Small intestine (tissue), 7 donors: ENCODE measurements around the gene IPO11. TPM values are rescaled to one million over a fixed set of nuclear protein-coding genes. Genes with fewer than 3 reads are reported as not detected.

Source experiments
- DNase-seq, 2 donors: peaks; one replicate each; pipeline versions ENCODE4 v3.0.0 to v3.0.0-alpha.2; 2013
- FAIRE-seq: peaks from 2 replicates; lab custom pipeline; 2012; peaks lifted over from hg19 to GRCh38; lab: Jason Lieb, UNC
- H3K27ac ChIP-seq, 3 donors: one replicate each; pipeline ENCODE4 v1.5.1; 2013; ENCODE audit warnings: low read length in 2 of 3, mild to moderate bottlenecking in 2 of 3, control low read depth in 1 of 3, inconsistent platforms in 1 of 3, low read depth in 1 of 3, moderate library complexity in 1 of 3
- H3K27me3 ChIP-seq, 3 donors: one replicate each; pipeline ENCODE4 v1.6.1; 2013; ENCODE audit warnings: low read length in 3 of 3, inconsistent platforms in 1 of 3; ENCODE audit not compliant: control insufficient read depth in 3 of 3, insufficient read depth in 3 of 3
- H3K36me3 ChIP-seq, 3 donors: one replicate each; pipeline ENCODE4 v1.6.1; 2013; ENCODE audit warnings: low read length in 3 of 3, inconsistent platforms in 1 of 3, low read depth in 1 of 3, mild to moderate bottlenecking in 1 of 3, moderate library complexity in 1 of 3; ENCODE audit not compliant: control insufficient read depth in 3 of 3, insufficient read depth in 2 of 3
- H3K4me1 ChIP-seq, 3 donors: one replicate each; pipeline ENCODE4 v1.6.1; 2013; ENCODE audit warnings: low read length in 2 of 3, inconsistent platforms in 1 of 3, low read depth in 1 of 3, mild to moderate bottlenecking in 1 of 3, moderate library complexity in 1 of 3; ENCODE audit not compliant: control insufficient read depth in 3 of 3, insufficient read depth in 2 of 3
- H3K4me3 ChIP-seq, 3 donors: one replicate each; pipeline ENCODE4 v1.5.1; 2013; ENCODE audit warnings: low read length in 3 of 3, control low read depth in 1 of 3, inconsistent platforms in 1 of 3, low read depth in 1 of 3, mild to moderate bottlenecking in 1 of 3, moderate library complexity in 1 of 3
- H3K9me3 ChIP-seq, 2 donors: one replicate each; pipeline ENCODE4 v1.6.1; 2013; ENCODE audit warnings: low read depth in 1 of 2, low read length in 1 of 2; ENCODE audit not compliant: control insufficient read depth in 2 of 2, insufficient read depth in 1 of 2
- WGBS, 3 donors: extraction: QIAGEN DNeasy Blood & Tissue Kit; methylation state at CpG; one replicate each; pipeline ENCODE4 v1.1.7; 2013; 5-methylcytosine and 5-hydroxymethylcytosine counted together
- polyA plus RNA-seq, 4 donors: library from polyadenylated mRNA; stranded (reverse) in 3 of 4; unstranded in 1 of 4; fragments of 200-250 nt in 3 of 4; fragments of 120-200 nt in 1 of 4; gene quantifications; one replicate each; pipeline versions ENCODE4 v1.2.1 to v1.2.3, GENCODE V29; 2013
- donor health status: healthy with polysubstance abuse.
- donor health status: control.
- donor health status: control.
- donor health status: Bipolar disorder and iron deficiency.
- donor health status: healthy.

Gene IPO11
- polyA plus RNA-seq, 4 donors, result 4.7 to 19.6 (median 10.9) TPM

GRCh38 chr5:62579761-62580160, 167.2 kb downstream of the IPO11 start:
- Histone ChIP-seq H3K4me1 (no peaks in the 10 kb centered on the region), H3K36me3 (no peaks in the 10 kb centered on the region), H3K27me3 (no peaks in the 10 kb centered on the region), H3K27ac (no peak overlapping the region), H3K9me3 (no peaks in the 10 kb centered on the region), H3K4me3 (no peak overlapping the region)
- WGBS, 3 donors, result 80 to 94% (median 92%) methylated on average over 5 of the region's 5 CpGs
- DNase-seq (no peak), FAIRE-seq (no peak)

- FAIRE-seq (no peak), DNase-seq (no peak)
- Histone ChIP-seq H3K4me3 (no peak overlapping the region), H3K4me1 (no peaks in the 10 kb centered on the region), H3K27me3 (no peaks in the 10 kb centered on the region), H3K9me3 (no peaks in the 10 kb centered on the region), H3K36me3 (peaks cover 0 to 2% (median 0%) of the 10 kb centered on the region in 3 donors), H3K27ac (no peak overlapping the region)
- 80 to 93% (median 89%) methylated on average over 8 of the region's 8 CpGs for WGBS, 3 donors
Measured at GRCh38 chr5:62581836-62582597, 169.5 kb downstream of the IPO11 start.

DNA sequence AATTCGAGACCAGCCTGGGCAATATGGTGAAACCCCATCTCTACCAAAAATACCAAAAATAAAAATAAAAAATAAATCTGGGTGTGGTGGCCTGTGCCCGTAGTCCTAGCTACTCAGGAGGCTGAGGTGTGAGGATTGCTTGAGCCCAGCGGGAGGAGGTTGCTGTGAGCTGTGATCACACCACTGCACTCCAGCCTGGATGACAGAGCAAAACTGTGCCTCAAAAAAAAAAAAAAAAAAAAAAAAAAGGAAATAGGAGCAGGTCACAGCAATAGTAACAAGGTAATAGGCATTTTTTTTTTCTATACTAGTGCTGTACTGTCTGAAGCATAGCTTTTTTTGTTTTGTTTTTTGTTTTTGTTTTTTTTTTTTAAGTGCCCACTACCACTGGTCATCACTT, 171.8 kb downstream of the IPO11 start:
- WGBS, 3 donors, result 96 to 99% (median 98%) methylated on average over 3 of the region's 3 CpGs
- DNase-seq (no peak), FAIRE-seq (no peak)
- H3K4me1 ChIP-seq, result no peaks in the 10 kb centered on the region
- no peak overlapping the region for H3K27ac ChIP-seq
- H3K36me3 ChIP-seq, result peaks cover 0 to 2% (median 0%) of the 10 kb centered on the region in 3 donors
- H3K27me3 ChIP-seq, result no peaks in the 10 kb centered on the region
- H3K4me3 ChIP-seq, result no peak overlapping the region
- H3K9me3 ChIP-seq, result no peaks in the 10 kb centered on the region

DNA sequence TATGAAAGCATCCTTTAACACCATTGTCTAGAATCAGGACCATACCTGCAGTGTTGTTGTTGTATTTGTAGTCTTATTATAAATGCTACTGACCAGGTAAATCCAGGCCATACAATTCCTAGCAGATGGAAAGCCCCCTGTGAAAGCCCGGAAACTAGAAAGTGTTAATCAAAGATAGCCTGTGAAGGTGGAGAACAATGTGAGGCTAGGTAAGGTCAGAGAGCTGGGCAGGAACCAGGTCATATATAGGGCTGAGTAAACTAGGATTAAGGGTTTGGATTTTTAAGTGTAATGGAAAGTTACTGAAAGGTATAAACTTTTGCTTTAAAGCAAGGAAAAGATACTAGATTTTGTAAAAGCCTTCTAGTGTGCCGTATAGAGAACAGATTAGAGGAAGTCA, 172.7 kb downstream of the IPO11 start:
- 80 to 94% (median 93%) methylated on average over 2 of the region's 2 CpGs for WGBS, 3 donors
- no peak for FAIRE-seq

GRCh38 chr5:62585751-62586150, 173.2 kb downstream of the IPO11 start:
- Histone ChIP-seq H3K9me3 (no peaks in the 10 kb centered on the region), H3K27me3 (no peaks in the 10 kb centered on the region), H3K4me1 (no peaks in the 10 kb centered on the region), H3K27ac (no peak overlapping the region), H3K4me3 (no peak overlapping the region), H3K36me3 (peaks cover 0 to 2% (median under 1%) of the 10 kb centered on the region in 3 donors)
- FAIRE-seq (no peak), DNase-seq (no peak)

More for the DNA sequence above, 172.7 kb downstream of the IPO11 start:
- no peak overlapping the region for H3K27ac ChIP-seq
- DNase-seq, result no peak
- H3K36me3 ChIP-seq, result peaks cover 0 to 2% (median 0%) of the 10 kb centered on the region in 3 donors
- H3K4me1 ChIP-seq, result no peaks in the 10 kb centered on the region
- H3K9me3 ChIP-seq, result no peaks in the 10 kb centered on the region
- H3K27me3 ChIP-seq, result no peaks in the 10 kb centered on the region
- no peak overlapping the region for H3K4me3 ChIP-seq

DNA sequence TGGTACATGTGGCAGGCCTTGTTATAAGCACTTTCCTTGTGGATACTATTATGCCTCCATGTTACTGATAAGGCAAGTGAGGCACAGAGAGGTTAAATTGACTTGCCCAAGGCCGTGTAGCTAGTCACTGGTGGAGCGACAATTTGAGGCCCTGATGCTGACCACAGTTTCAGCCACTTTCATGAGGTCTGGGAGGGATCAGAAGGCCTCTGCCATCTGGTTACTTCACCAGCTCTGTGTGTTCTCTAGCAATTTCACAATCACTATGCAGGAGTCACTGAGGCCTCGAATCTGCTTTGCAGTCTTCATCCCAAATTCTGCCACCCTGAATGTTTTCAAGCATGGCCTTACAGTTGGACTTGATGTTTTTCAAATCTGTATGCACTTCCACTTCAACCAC, 175.2 kb downstream of the IPO11 start:
- FAIRE-seq (no peak), DNase-seq (no peak)
- Histone ChIP-seq H3K9me3 (no peaks in the 10 kb centered on the region), H3K36me3 (peaks cover 2 to 9% (median 3%) of the 10 kb centered on the region in 3 donors), H3K4me1 (no peaks in the 10 kb centered on the region), H3K27ac (no peak overlapping the region), H3K4me3 (no peak overlapping the region), H3K27me3 (no peaks in the 10 kb centered on the region)
- 77 to 88% (median 82%) methylated on average over 3 of the region's 3 CpGs for WGBS, 3 donors

DNA sequence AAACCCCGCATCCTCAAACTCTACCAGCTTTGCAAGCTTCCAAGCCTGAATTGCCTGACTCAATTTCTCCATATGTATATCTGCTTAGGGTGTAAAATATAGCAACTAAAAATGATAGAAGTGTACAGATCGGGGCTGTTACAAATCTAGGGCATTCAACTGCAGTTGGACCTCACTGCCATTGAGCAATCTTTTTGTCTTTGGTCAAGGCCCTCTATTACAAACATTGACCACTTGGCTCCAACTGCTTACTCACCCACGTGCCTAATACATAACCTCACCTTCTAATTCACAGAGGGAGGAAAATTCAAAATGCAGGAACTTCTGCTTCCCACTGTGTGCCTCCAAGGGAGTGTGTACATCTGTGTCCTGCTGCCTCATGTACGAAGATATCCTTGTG, 176.1 kb downstream of the IPO11 start:
- FAIRE-seq (no peak), DNase-seq (no peak)
- 81 to 97% (median 95%) methylated on average over 4 of the region's 4 CpGs for WGBS, 3 donors
- H3K36me3 ChIP-seq, result peaks cover 2 to 9% (median 5%) of the 10 kb centered on the region in 3 donors
- no peaks in the 10 kb centered on the region for H3K27me3 ChIP-seq
- no peaks in the 10 kb centered on the region for H3K9me3 ChIP-seq
- H3K4me1 ChIP-seq, result no peaks in the 10 kb centered on the region
- no peak overlapping the region for H3K27ac ChIP-seq
- no peak overlapping the region for H3K4me3 ChIP-seq

- H3K36me3 ChIP-seq, result peaks cover 2 to 9% (median 5%) of the 10 kb centered on the region in 3 donors
- H3K27ac ChIP-seq, result no peak overlapping the region
- 95 to 100% (median 98%) methylated on average over 2 of the region's 2 CpGs for WGBS, 3 donors
- FAIRE-seq, result no peak
- H3K4me1 ChIP-seq, result no peaks in the 10 kb centered on the region
- no peaks in the 10 kb centered on the region for H3K27me3 ChIP-seq
- no peak for DNase-seq
- H3K4me3 ChIP-seq, result no peak overlapping the region
- no peaks in the 10 kb centered on the region for H3K9me3 ChIP-seq
Measured at GRCh38 chr5:62589504-62589903, 176.9 kb downstream of the IPO11 start.
